HepG2 (cell line): ENCODE measurements around the gene MARK4. TPM values are rescaled to one million over a fixed set of nuclear protein-coding genes. Genes with fewer than 3 reads are reported as not detected.

Experiments used
- ATAC-seq: fragments of 200-7000 bp; cut with Tn5 transposase; 3 replicates; pipeline ENCODE4 v1.9.1; 2020; ENCODE audit warnings: mild to moderate bottlenecking, moderate library complexity
- BruUV-seq: library from RNA; stranded (reverse); fragments of 400-500 nt; replicated peaks from 2 replicates; lab custom pipeline; 2021; lab: Mats Ljungman, UMichigan
- CTCF ChIA-PET: fragments of 300-600 bp; formaldehyde crosslinking; extraction: SDS; loops from one replicate; lab custom pipeline; 2021; ENCODE audit warnings: low total read pairs, inconsistent platforms, low intra/inter-chr PET ratio; lab: Yijun Ruan, JAX
- POLR2A ChIA-PET: fragments of 350-600 bp; sonication (Branson Sonifier 250); formaldehyde crosslinking; loops from one replicate; lab custom pipeline; 2020; ENCODE audit warnings: antibody characterized with exemption, inconsistent platforms; lab: Yijun Ruan, JAX
- DNase-seq: peaks from one replicate; pipeline ENCODE4 v3.0.0-alpha.2; 2015; ENCODE audit warnings: low spot score
- FAIRE-seq: peaks from 3 replicates; lab custom pipeline; 2011; peaks lifted over from hg19 to GRCh38; lab: Jason Lieb, UNC
- H2AFZ ChIP-seq: one replicate; pipeline ENCODE4 v1.6.1; 2011; ENCODE audit warnings: low read length, inconsistent platforms
- H3K27ac ChIP-seq: fragments of 300-600 bp; 3 replicates; pipeline ENCODE4 v1.8.0; 2011; ENCODE audit warnings: mixed run types, mild to moderate bottlenecking, mixed read lengths, low read length, inconsistent platforms; ENCODE audit not compliant: insufficient read depth; ENCODE audit errors: extremely low read length
- H3K27me3 ChIP-seq, 2 experiments: fragments of 200-600 bp in 1 of 2; 2 replicates in 1 of 2; 3 replicates in 1 of 2; pipeline versions ENCODE4 v1.6.0 to v1.8.0; 2011; ENCODE audit warnings: low read length in 2 of 2, mild to moderate bottlenecking in 2 of 2, moderate library complexity in 2 of 2, inconsistent platforms in 1 of 2; ENCODE audit not compliant: insufficient read depth in 2 of 2, control insufficient read depth in 1 of 2
- H3K36me3 ChIP-seq, 2 experiments: fragments of 200-600 bp in 1 of 2; replicated peaks in 1 of 2; 2 replicates in 1 of 2; 3 replicates in 1 of 2; pipeline versions ENCODE4 v1.5.1 to v1.8.0; 2011; ENCODE audit warnings: low read length in 2 of 2, inconsistent platforms in 1 of 2; ENCODE audit not compliant: insufficient read depth in 2 of 2, control insufficient read depth in 1 of 2
- H3K4me1 ChIP-seq: 2 replicates; pipeline ENCODE4 v1.5.1; 2012; ENCODE audit warnings: low read length, inconsistent platforms; ENCODE audit not compliant: insufficient read depth
- H3K4me2 ChIP-seq: 2 replicates; pipeline ENCODE4 v1.6.0; 2011; ENCODE audit warnings: low read depth, low read length, inconsistent platforms
- H3K4me3 ChIP-seq, 3 experiments: fragments of 200-600 bp in 1 of 3; sonication (generic), shearing (Covaris generic) in 1 of 3; replicated peaks in 1 of 3; 2 replicates each; pipeline ENCODE4 v1.5.1; 2011 to 2016; ENCODE audit warnings: low read length in 3 of 3, inconsistent platforms in 2 of 3, low read depth in 2 of 3, mild to moderate bottlenecking in 2 of 3, control low read depth in 1 of 3, mixed read lengths in 1 of 3; ENCODE audit not compliant: insufficient read depth in 1 of 3
- H3K79me2 ChIP-seq: one replicate; pipeline ENCODE4 v1.6.1; 2011; ENCODE audit warnings: low read length, inconsistent platforms; ENCODE audit not compliant: insufficient read depth
- H3K9ac ChIP-seq: 2 replicates; pipeline ENCODE4 v1.6.0; 2011; ENCODE audit warnings: mild to moderate bottlenecking, low read depth, low read length, inconsistent platforms; ENCODE audit not compliant: insufficient read depth
- H3K9me3 ChIP-seq: 2 replicates; pipeline ENCODE4 v1.5.1; 2012; ENCODE audit warnings: mild to moderate bottlenecking, low read length
- H4K20me1 ChIP-seq: 2 replicates; pipeline ENCODE4 v1.6.0; 2011; ENCODE audit warnings: inconsistent platforms, mild to moderate bottlenecking, low read length, moderate library complexity; ENCODE audit not compliant: insufficient read depth
- CBX1 ChIP-seq: IDR thresholded peaks from one replicate; pipeline ENCODE4 v1.6.1; 2016; ENCODE audit warnings: antibody characterized with exemption, low read depth
- FOXA1 ChIP-seq, 2 experiments: fragments of 450-650 bp in 1 of 2; sonication (generic) in 1 of 2; formaldehyde crosslinking in 1 of 2; IDR thresholded peaks; 2 replicates each; pipeline versions ENCODE4 v1.4.0 to v1.6.1; 2016 to 2020; ENCODE audit warnings: missing genetic modification reagents in 1 of 2
- KDM2A ChIP-seq: sonication (generic); formaldehyde crosslinking; IDR thresholded peaks from 2 replicates; pipeline ENCODE4 v1.4.0; 2020; ENCODE audit warnings: low read depth, missing genetic modification reagents, borderline replicate concordance
- SALL1 ChIP-seq: sonication (generic); formaldehyde crosslinking; IDR thresholded peaks from 2 replicates; pipeline ENCODE4 v1.8.0; 2022; ENCODE audit warnings: mild to moderate bottlenecking, missing genetic modification reagents
- ZC3H13 ChIP-seq: sonication (generic); formaldehyde crosslinking; IDR thresholded peaks from 2 replicates; pipeline ENCODE4 v1.8.1; 2023; ENCODE audit warnings: mild to moderate bottlenecking, missing genetic modification reagents, moderate library complexity
- ZHX2 ChIP-seq, 2 experiments: sonication (generic) in 1 of 2; formaldehyde crosslinking in 1 of 2; IDR thresholded peaks; 2 replicates each; pipeline versions ENCODE4 v1.6.1 to v1.9.0; 2014 to 2022; ENCODE audit warnings: antibody characterized with exemption in 1 of 2, borderline replicate concordance in 1 of 2, inconsistent platforms in 1 of 2, low read depth in 1 of 2, missing genetic modification reagents in 1 of 2
- ZNF451 ChIP-seq: sonication (generic); formaldehyde crosslinking; IDR thresholded peaks from 2 replicates; pipeline ENCODE4 v1.5.0; 2020; ENCODE audit warnings: mild to moderate bottlenecking, missing genetic modification reagents
- ZNF512B ChIP-seq: sonication (generic); formaldehyde crosslinking; IDR thresholded peaks from 2 replicates; pipeline ENCODE4 v1.5.1; 2020; ENCODE audit warnings: missing genetic modification reagents, mild to moderate bottlenecking, borderline replicate concordance
- WGBS: methylation state at CpG from one replicate; pipeline ENCODE4 v1.1.6; 2017; ENCODE audit warnings: low lambda C conversion rate; 5-methylcytosine and 5-hydroxymethylcytosine counted together
- in situ Hi-C: cut with HindIII; loops from 2 replicates; pipeline ENCODE4 v1.10.0; 2017; ENCODE audit warnings: low pct_unique_long_range_greater_than_20kb; ENCODE audit not compliant: extremely low pct_ligation_motif_present
- intact Hi-C: fragments of 100-400 bp; cut with micrococcal nuclease; formaldehyde crosslinking; loops from one replicate; pipeline ENCODE4 v1.10.0; 2022; ENCODE audit not compliant: unreplicated experiment
- polyA plus RNA-seq, 8 experiments: library from polyadenylated mRNA; depleted of rRNA in 3 of 8; stranded (reverse) in 7 of 8; unstranded in 1 of 8; fragments of >200 nt; fragmentation: Illumina TruSeq in 4 of 8; extraction: Trizol in 4 of 8; gene quantifications; 2 replicates each; pipeline versions ENCODE4 v1.2.1 to v1.2.3, GENCODE V29; 2011 to 2016; ENCODE audit warnings: low read depth in 4 of 8, missing spikeins in 1 of 8, mixed read lengths in 1 of 8; ENCODE audit not compliant: insufficient read depth in 1 of 8
- total RNA-seq, 5 experiments: library from RNA; depleted of rRNA; stranded (reverse); fragments of >200 nt; fragmentation: Illumina TruSeq; extraction: Trizol; gene quantifications; 2 replicates each; pipeline ENCODE4 v1.2.3, GENCODE V29; 2016; ENCODE audit warnings: low read depth in 1 of 5
- TF ChIP-seq, protein P1 (sequence below): sonication (generic); formaldehyde crosslinking; IDR thresholded peaks from 2 replicates; pipeline ENCODE4 v1.4.0; 2020; ENCODE audit warnings: missing genetic modification reagents, borderline replicate concordance
- TF ChIP-seq, protein P2 (sequence below): IDR thresholded peaks from 2 replicates; pipeline ENCODE4 v1.6.1; 2016; ENCODE audit warnings: low read depth, control low read depth

Gene MARK4
- total and polyA plus RNA-seq, 2 of the 13 experiments (the other 11 are each of a cell fraction or from before 2014, with no cell fraction given) = 7.0 to 12.2 TPM

DNA sequence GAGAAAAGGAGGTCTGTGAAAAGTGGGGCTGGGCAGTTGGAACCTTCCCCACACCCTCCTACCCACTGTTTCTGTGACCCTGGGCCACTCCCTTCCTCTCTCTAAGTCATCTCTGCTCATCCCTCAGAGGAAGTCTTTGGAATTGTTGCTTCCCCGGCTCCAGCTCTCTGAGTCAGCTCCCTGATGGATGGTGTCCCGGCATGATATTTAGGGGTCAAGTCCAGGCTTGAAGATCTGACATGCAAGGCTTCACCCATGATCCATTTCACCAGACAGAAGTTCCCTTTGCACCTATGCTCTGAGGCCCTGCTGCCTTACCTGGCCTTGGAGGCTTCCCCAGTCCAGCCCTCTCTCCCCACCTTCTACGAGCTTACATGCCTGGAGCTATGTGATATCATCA lies 19.2 kb upstream of the MARK4 start:
- WGBS = 12% methylated on average over 3 of the region's 3 CpGs
- ChIA-PET CTCF (no interaction called here), POLR2A (no interaction called here)
- no peak for DNase-seq
- H3K9ac ChIP-seq = no peak overlapping the region
- no TSS peak for BruUV-seq
- no peak overlapping the region for H3K27ac ChIP-seq
- H3K4me1 ChIP-seq = no peaks in the 10 kb centered on the region
- intact Hi-C loops = no loop called here
- peaks cover 4 to 25% of the 10 kb centered on the region in 2 experiments for H3K27me3 ChIP-seq
- H3K4me3 ChIP-seq = no peak overlapping the region
- no peaks in the 10 kb centered on the region for H3K79me2 ChIP-seq
- no peaks in the 10 kb centered on the region for H4K20me1 ChIP-seq
- no peaks in the 10 kb centered on the region for H3K36me3 ChIP-seq
- in situ Hi-C loops = no loop called here
- no peaks in the 10 kb centered on the region for H3K9me3 ChIP-seq
- FAIRE-seq = no peak
- no peak for ATAC-seq
- no peak overlapping the region for H2AFZ ChIP-seq
- H3K4me2 ChIP-seq = no peak overlapping the region
- TF ChIP-seq ZHX2 (IDR thresholded peaks at IDR 0.05; ENCODE audit: low read depth) (no peak), ZHX2 (CRISPR knock-in tag; IDR thresholded peaks at IDR 0.05; ENCODE audit: borderline replicate concordance) (no peak), ZC3H13 (CRISPR knock-in tag) (no peak), SALL1 (CRISPR knock-in tag) (no peak), ZNF512B (CRISPR knock-in tag) (no peak), KDM2A (CRISPR knock-in tag) (no peak), CBX1 (no peak), FOXA1 (IDR thresholded peaks at IDR 0.05) (no peak), FOXA1 (CRISPR knock-in tag; IDR thresholded peaks at IDR 0.05) (no peak), ZNF451 (no peak)
- TF ChIP-seq, protein P1, sequence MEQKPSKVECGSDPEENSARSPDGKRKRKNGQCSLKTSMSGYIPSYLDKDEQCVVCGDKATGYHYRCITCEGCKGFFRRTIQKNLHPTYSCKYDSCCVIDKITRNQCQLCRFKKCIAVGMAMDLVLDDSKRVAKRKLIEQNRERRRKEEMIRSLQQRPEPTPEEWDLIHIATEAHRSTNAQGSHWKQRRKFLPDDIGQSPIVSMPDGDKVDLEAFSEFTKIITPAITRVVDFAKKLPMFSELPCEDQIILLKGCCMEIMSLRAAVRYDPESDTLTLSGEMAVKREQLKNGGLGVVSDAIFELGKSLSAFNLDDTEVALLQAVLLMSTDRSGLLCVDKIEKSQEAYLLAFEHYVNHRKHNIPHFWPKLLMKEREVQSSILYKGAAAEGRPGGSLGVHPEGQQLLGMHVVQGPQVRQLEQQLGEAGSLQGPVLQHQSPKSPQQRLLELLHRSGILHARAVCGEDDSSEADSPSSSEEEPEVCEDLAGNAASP (CRISPR knock-in tag) = no peak
- TF ChIP-seq, protein P2, sequence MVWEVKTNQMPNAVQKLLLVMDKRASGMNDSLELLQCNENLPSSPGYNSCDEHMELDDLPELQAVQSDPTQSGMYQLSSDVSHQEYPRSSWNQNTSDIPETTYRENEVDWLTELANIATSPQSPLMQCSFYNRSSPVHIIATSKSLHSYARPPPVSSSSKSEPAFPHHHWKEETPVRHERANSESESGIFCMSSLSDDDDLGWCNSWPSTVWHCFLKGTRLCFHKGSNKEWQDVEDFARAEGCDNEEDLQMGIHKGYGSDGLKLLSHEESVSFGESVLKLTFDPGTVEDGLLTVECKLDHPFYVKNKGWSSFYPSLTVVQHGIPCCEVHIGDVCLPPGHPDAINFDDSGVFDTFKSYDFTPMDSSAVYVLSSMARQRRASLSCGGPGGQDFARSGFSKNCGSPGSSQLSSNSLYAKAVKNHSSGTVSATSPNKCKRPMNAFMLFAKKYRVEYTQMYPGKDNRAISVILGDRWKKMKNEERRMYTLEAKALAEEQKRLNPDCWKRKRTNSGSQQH (CRISPR knock-in tag) = no peak
